Measurements from ENCODE around the gene BIRC6.
"Not testable (repeated sequence)": the region's sequence is repeated elsewhere in the genome, so short reads cannot be mapped to it uniquely, and the experiment has no call there.

BIRC6 gene

GRCh38 chr2:32532961-32533360 lies 176.1 kb downstream of the BIRC6 start (continued):
- no peak for TF ChIP-seq TSHZ2 (CRISPR knock-in tag; IDR thresholded peaks at IDR 0.05)
- TF ChIP-seq ZFP3 (CRISPR knock-in tag; IDR thresholded peaks at IDR 0.05) = no peak

- TF ChIP-seq ZNF8 (CRISPR knock-in tag; IDR thresholded peaks at IDR 0.05) (no peak), BACH2 (CRISPR knock-in tag; IDR thresholded peaks at IDR 0.05; ENCODE audit: borderline replicate concordance) (no peak), CSRNP3 (CRISPR knock-in tag; IDR thresholded peaks at IDR 0.05) (no peak), PPARA (CRISPR knock-in tag; IDR thresholded peaks at IDR 0.05; ENCODE audit: borderline replicate concordance) (no peak), ARNTL (CRISPR knock-in tag; IDR thresholded peaks at IDR 0.05; ENCODE audit: borderline replicate concordance, low read depth) (no peak)
- ATAC-seq = no peak
Observed at GRCh38 chr2:32534831-32535230, 178.0 kb downstream of the BIRC6 start.

- TF ChIP-seq ZNF70 (CRISPR knock-in tag; IDR thresholded peaks at IDR 0.05) (no peak), PPARA (CRISPR knock-in tag; IDR thresholded peaks at IDR 0.05; ENCODE audit: borderline replicate concordance) (no peak), GLIS3 (CRISPR knock-in tag; IDR thresholded peaks at IDR 0.05) (no peak)
Observed at GRCh38 chr2:32538735-32539134, 181.9 kb downstream of the BIRC6 start.

GRCh38 chr2:32552483-32552882 lies 195.7 kb downstream of the BIRC6 start:
- not testable (repeated sequence) for ATAC-seq

More at GRCh38 chr2:32538735-32539134, 181.9 kb downstream of the BIRC6 start:
- no peak for ATAC-seq

GRCh38 chr2:32553829-32554432 lies 197.1 kb downstream of the BIRC6 start:
- TF ChIP-seq ZC3H10 (CRISPR knock-in tag; IDR thresholded peaks at IDR 0.05) (no peak), ISL1 (CRISPR knock-in tag; IDR thresholded peaks at IDR 0.05) (0 out of 2 replicates have a peak, but pooled peaks have one; percentile 8)
- peak; percentile 95 for ATAC-seq

GRCh38 chr2:32558492-32558891 lies 201.7 kb downstream of the BIRC6 start:
- TF ChIP-seq ZNF565 (CRISPR knock-in tag; conservative IDR thresholded peaks at IDR 0.05; ENCODE audit: low read depth) = no peak
- ATAC-seq = no peak

GRCh38 chr2:32559136-32559535 lies 202.3 kb downstream of the BIRC6 start:
- ATAC-seq = no peak
- TF ChIP-seq ISL1 (CRISPR knock-in tag; IDR thresholded peaks at IDR 0.05) (0 out of 2 replicates have a peak, but pooled peaks have one; percentile 27), OSR1 (CRISPR knock-in tag; IDR thresholded peaks at IDR 0.05) (no peak)

GRCh38 chr2:32562906-32563305 lies 206.1 kb downstream of the BIRC6 start:
- TF ChIP-seq PPARA (CRISPR knock-in tag; IDR thresholded peaks at IDR 0.05; ENCODE audit: borderline replicate concordance) (no peak), OSR1 (CRISPR knock-in tag; IDR thresholded peaks at IDR 0.05) (no peak), ZFP3 (CRISPR knock-in tag; IDR thresholded peaks at IDR 0.05) (no peak), GLIS3 (CRISPR knock-in tag; IDR thresholded peaks at IDR 0.05) (no peak), CREB5 (CRISPR knock-in tag; IDR thresholded peaks at IDR 0.05; ENCODE audit: low read depth) (no peak), RARB (CRISPR knock-in tag; IDR thresholded peaks at IDR 0.05) (no peak), ZNF565 (CRISPR knock-in tag; conservative IDR thresholded peaks at IDR 0.05; ENCODE audit: low read depth) (no peak), ZNF70 (CRISPR knock-in tag; IDR thresholded peaks at IDR 0.05) (no peak), ARNTL (CRISPR knock-in tag; IDR thresholded peaks at IDR 0.05; ENCODE audit: borderline replicate concordance, low read depth) (no peak), ZNF8 (CRISPR knock-in tag; IDR thresholded peaks at IDR 0.05) (no peak)
- ATAC-seq = no peak

Measured in SK-N-SH treated with all-trans-retinoic acid at 6 μM for 48 hours (cell line).